ENCODE measurements around the gene CDK14.

- TF ChIP-seq EZH2 (IDR thresholded peaks at IDR 0.05; ENCODE audit: low read length, missing control alignments), result no peak
- no peak for TF ChIP-seq CTCF (conservative IDR thresholded peaks at IDR 0.05 in 1 of 2, IDR thresholded peaks at IDR 0.05 in 1 of 2; ENCODE audit: low read depth in 1 of 2, low read length in 2 of 2)
Observed at GRCh38 chr7:91069146-91069545, 473.0 kb downstream of the CDK14 start.

Measured in fibroblast of lung (primary cell).